ENCODE results near the gene LBHD2. TPM values are rescaled to one million over a fixed set of nuclear protein-coding genes. Genes with fewer than 3 reads are reported as not detected.

Gene LBHD2
- total and polyA plus RNA-seq, 2 of the 13 experiments (the other 11 are each of a cell fraction or from before 2014, with no cell fraction given) = 0.67 to 1.00 TPM

- no peak overlapping the region for H3K9ac ChIP-seq (ENCODE audit: insufficient read depth, low read depth, low read length)
- TF ChIP-seq IKZF5 (CRISPR knock-in tag; IDR thresholded peaks at IDR 0.05) (no peak), ZFP82 (CRISPR knock-in tag; IDR thresholded peaks at IDR 0.05; ENCODE audit: borderline replicate concordance) (no peak), FOXO4 (CRISPR knock-in tag; conservative IDR thresholded peaks at IDR 0.05) (no peak), ZNF674 (CRISPR knock-in tag; IDR thresholded peaks at IDR 0.05; ENCODE audit: low read depth) (no peak), ZNF205 (CRISPR knock-in tag; IDR thresholded peaks at IDR 0.05) (no peak), PCBP1 (IDR thresholded peaks at IDR 0.05; ENCODE audit: borderline replicate concordance, low read depth, low read length) (no peak), CTCF (CRISPR knock-in tag; IDR thresholded peaks at IDR 0.05) (peak; percentile 59), ZNF33A (CRISPR knock-in tag; IDR thresholded peaks at IDR 0.05; ENCODE audit: borderline replicate concordance) (no peak), KDM5A (IDR thresholded peaks at IDR 0.05; ENCODE audit: borderline replicate concordance, low read length) (no peak), ZNF891 (CRISPR knock-in tag; IDR thresholded peaks at IDR 0.05) (no peak), SIX1 (CRISPR knock-in tag; IDR thresholded peaks at IDR 0.05; ENCODE audit: borderline replicate concordance) (no peak), FOXC1 (CRISPR knock-in tag; IDR thresholded peaks at IDR 0.05; ENCODE audit: borderline replicate concordance) (0 out of 2 replicates have a peak, but pooled peaks have one; percentile 14), MLXIP (CRISPR knock-in tag; IDR thresholded peaks at IDR 0.05; ENCODE audit: borderline replicate concordance) (no peak), MAZ (IDR thresholded peaks at IDR 0.05; ENCODE audit: borderline replicate concordance, low read depth, low read length) (peak; percentile 23; the same call in 1 of the 2 replicates), MAZ (CRISPR knock-in tag; IDR thresholded peaks at IDR 0.05; ENCODE audit: low read depth) (no peak), YY1 (IDR thresholded peaks at IDR 0.05; ENCODE audit: insufficient read depth, insufficient replicate concordance, low read depth, low read length) (no peak)
These were observed 11.2 kb upstream of the LBHD2 start for GRCh38 chr14:103072595-103073366.

More at GRCh38 chr14:103072595-103073366, 11.2 kb upstream of the LBHD2 start:
- no peaks in the 10 kb centered on the region for H3K36me3 ChIP-seq (replicated peaks in 1 of 2; ENCODE audit: control insufficient read depth in 1 of 2, insufficient read depth in 2 of 2, low read length in 2 of 2)
- H3K9me3 ChIP-seq (ENCODE audit: low read length) = no peaks in the 10 kb centered on the region
- 0% methylated on average over 2 of the region's 21 CpGs for WGBS (ENCODE audit: low lambda C conversion rate)
- peaks cover 78% of the 10 kb centered on the region for H3K4me1 ChIP-seq (ENCODE audit: insufficient read depth, low read length)
- H3K4me2 ChIP-seq (ENCODE audit: low read depth, low read length) = peak overlapping the region; percentile 76
- H3K79me2 ChIP-seq (ENCODE audit: insufficient read depth, low read length) = no peaks in the 10 kb centered on the region
- H3K4me3 ChIP-seq (replicated peaks in 1 of 3; ENCODE audit: insufficient read depth in 1 of 3, low read depth in 2 of 3, low read length in 3 of 3) = peak overlapping the region in 1 of 3 experiments; percentile 76; a peak in 1 of 6 replicates
- no peak overlapping the region for H2AFZ ChIP-seq (ENCODE audit: low read length)
- CTCF ChIA-PET (ENCODE audit: low intra/inter-chr PET ratio, low total read pairs) = interaction anchor here (0.9 kb wide), 1 partner anchor 40 kb away, joined by 3 read pairs; no protein-coding TSS in a partner anchor
- no peaks in the 10 kb centered on the region for H4K20me1 ChIP-seq (ENCODE audit: insufficient read depth, low read length)
- H3K27ac ChIP-seq (ENCODE audit: extremely low read length, insufficient read depth, low read length) = no peak overlapping the region
- in situ Hi-C loops (cut with HindIII; ENCODE audit: extremely low pct_ligation_motif_present, low pct_unique_long_range_greater_than_20kb) = no loop called here
- FAIRE-seq (peak; percentile 39), DNase-seq (ENCODE audit: low spot score) (no peak), ATAC-seq (peak; percentile 59)
- no TSS peak for BruUV-seq (replicated peaks)
- H3K27me3 ChIP-seq (ENCODE audit: control insufficient read depth in 1 of 2, insufficient read depth in 2 of 2, low read length in 2 of 2) = peaks cover 5 to 42% of the 10 kb centered on the region in 2 experiments; a peak in 4 of 5 replicates
- POLR2A ChIA-PET = interaction anchor here (3.1 kb wide), 1 partner anchor 32 kb away, joined by 25 read pairs; no protein-coding TSS in a partner anchor
- intact Hi-C loops (cut with micrococcal nuclease; ENCODE audit: unreplicated experiment) = no loop called here
